Transverse colon (tissue), 4 donors: ENCODE measurements around the gene UBE2L3. TPM values are rescaled to one million over a fixed set of nuclear protein-coding genes. Genes with fewer than 3 reads are reported as not detected.

Experiments used
- DNase-seq: peaks from one replicate; pipeline ENCODE4 v3.0.0-alpha.2; 2019
- H3K27ac ChIP-seq, 4 donors: fragments of 200-600 bp; sonication (generic); 2 replicates each; pipeline ENCODE4 v1.5.1; 2016 to 2018; ENCODE audit warnings: inconsistent platforms in 4 of 4
- H3K27me3 ChIP-seq: fragments of 200-600 bp; sonication (generic); 2 replicates; pipeline ENCODE4 v1.5.1; 2017; ENCODE audit warnings: inconsistent platforms
- H3K36me3 ChIP-seq, 4 donors: fragments of 200-600 bp; sonication (generic); 2 replicates each; pipeline ENCODE4 v1.5.1; 2017 to 2019; ENCODE audit warnings: inconsistent platforms in 4 of 4
- H3K4me1 ChIP-seq, 4 donors: fragments of 200-600 bp; sonication (generic); 2 replicates each; pipeline ENCODE4 v1.5.1; 2017 to 2020; ENCODE audit warnings: inconsistent platforms in 4 of 4
- H3K4me3 ChIP-seq, 4 donors: fragments of 200-600 bp; sonication (generic); 1 replicate in 1 of 4; 2 replicates in 3 of 4; pipeline versions ENCODE4 v1.5.1 to v1.6.1; 2017 to 2019; ENCODE audit warnings: inconsistent platforms in 4 of 4
- H3K9me3 ChIP-seq, 2 donors: fragments of 200-600 bp; sonication (generic); 2 replicates each; pipeline ENCODE4 v1.5.1; 2017 to 2019; ENCODE audit warnings: inconsistent platforms in 2 of 2
- CTCF ChIP-seq, 5 experiments: fragments of 200-600 bp in 3 of 5; fragments of 450-650 bp in 2 of 5; sonication (generic) in 3 of 5; IDR thresholded peaks; 1 replicate in 2 of 5; 2 replicates in 3 of 5; pipeline ENCODE4 v1.5.1; 2016 to 2017; ENCODE audit warnings: antibody characterized with exemption in 5 of 5, inconsistent platforms in 3 of 5, mild to moderate bottlenecking in 2 of 5, moderate library complexity in 1 of 5
- EP300 ChIP-seq: sonication (generic); formaldehyde crosslinking; IDR thresholded peaks from one replicate; pipeline ENCODE4 v1.6.1; 2017; ENCODE audit warnings: antibody characterized with exemption, low read depth
- POLR2A ChIP-seq: fragments of 450-650 bp; IDR thresholded peaks from one replicate; pipeline ENCODE4 v1.6.1; 2016; ENCODE audit warnings: antibody characterized with exemption, mild to moderate bottlenecking, moderate library complexity
- POLR2AphosphoS5 ChIP-seq, 3 donors: sonication (generic); formaldehyde crosslinking; IDR thresholded peaks; one replicate each; pipeline ENCODE4 v1.6.1; 2016; ENCODE audit warnings: antibody characterized with exemption in 3 of 3
- WGBS, 2 donors: methylation state at CpG; one replicate each; pipeline ENCODE4 v1.1.5; 2018; ENCODE audit warnings: low coverage in 1 of 2; 5-methylcytosine and 5-hydroxymethylcytosine counted together
- in situ Hi-C, 4 donors: fragments of 200-750 bp; cut with MboI; loops; one replicate each; pipeline versions ENCODE4 v1.15.0 to v1.15.1; 2017; ENCODE audit warnings: low sequenced_read_pairs in 3 of 4, low pct_ligation_motif_present in 1 of 4, low pct_unique_long_range_greater_than_20kb in 1 of 4
- intact Hi-C: fragments of 100-400 bp; cut with DNase I; formaldehyde crosslinking; loops from one replicate; pipeline ENCODE4 v1.15.1; 2023; ENCODE audit warnings: low total_unique reads
- total RNA-seq, 4 donors: library from RNA; depleted of rRNA; stranded (reverse); fragments of >200 nt; gene quantifications; one replicate each; pipeline ENCODE4 v1.1.0, GENCODE V29; 2016

Gene UBE2L3
- total RNA-seq, 4 donors from 2014 or later: 21.9 to 48.7 (median 33.5) TPM

GRCh38 chr22:21626735-21627469 lies 59.4 kb downstream of the UBE2L3 start:
- TF ChIP-seq POLR2AphosphoS5 (IDR thresholded peaks at IDR 0.05) (no peak), CTCF (IDR thresholded peaks at IDR 0.05) (no peak), EP300 (no peak), POLR2A (no peak)
- WGBS, 2 donors: 75 to 82% methylated on average over 1 to 11 of the region's 11 CpGs
- no peak overlapping the region for H3K4me3 ChIP-seq
- H3K4me1 ChIP-seq: peaks cover 6 to 35% (median 22%) of the 10 kb centered on the region in 4 donors
- no peak overlapping the region for H3K27ac ChIP-seq
- in situ Hi-C loops: no loop called here
- H3K36me3 ChIP-seq: peaks cover 0 to 3% (median 0%) of the 10 kb centered on the region in 4 donors
- intact Hi-C loops: no loop called here
- H3K27me3 ChIP-seq: no peaks in the 10 kb centered on the region
- no peaks in the 10 kb centered on the region for H3K9me3 ChIP-seq
- DNase-seq: no peak

GRCh38 chr22:21628386-21629254 lies 61.1 kb downstream of the UBE2L3 start:
- Histone ChIP-seq H3K9me3 (no peaks in the 10 kb centered on the region), H3K4me3 (peak overlapping the region; percentile 52 to 94 (median 83)), H3K36me3 (peaks cover 0 to under 1% (median 0%) of the 10 kb centered on the region in 4 donors), H3K27me3 (no peaks in the 10 kb centered on the region), H3K27ac (peak overlapping the region; percentile 84 to 89 (median 88)), H3K4me1 (peaks cover 6 to 30% (median 19%) of the 10 kb centered on the region in 4 donors)
- no peak for DNase-seq
- in situ Hi-C loops: no loop called here
- 65% methylated on average over 67 of the region's 74 CpGs; no CpG with 5 or more reads in 1 of the 2 donors for WGBS, 2 donors
- TF ChIP-seq POLR2A: no peak
- TF ChIP-seq EP300: no peak
- no peak for TF ChIP-seq CTCF (IDR thresholded peaks at IDR 0.05)
- TF ChIP-seq POLR2AphosphoS5 (IDR thresholded peaks at IDR 0.05): no peak
- intact Hi-C loops: no loop called here

- peak within 1 kb of the TSS; percentile 84 to 89 (median 88) for H3K27ac ChIP-seq
- no peaks in the 10 kb centered on the region for H3K36me3 ChIP-seq
- H3K27me3 ChIP-seq: no peaks in the 10 kb centered on the region
- in situ Hi-C loops: no loop called here
- peaks cover 6 to 22% (median 15%) of the 10 kb centered on the region in 4 donors for H3K4me1 ChIP-seq
- H3K9me3 ChIP-seq: no peaks in the 10 kb centered on the region
- peak; percentile 97 for DNase-seq
- WGBS, 2 donors: 1% methylated on average over 29 of the region's 93 CpGs; no CpG with 5 or more reads in 1 of the 2 donors
- TF ChIP-seq POLR2A (peak; percentile 77), EP300 (no peak), POLR2AphosphoS5 (IDR thresholded peaks at IDR 0.05) (peak; percentile 15 to 91 (median 79)), CTCF (IDR thresholded peaks at IDR 0.05) (peak; percentile 21 to 95 (median 49))
- intact Hi-C loops: no loop called here
- H3K4me3 ChIP-seq: peak within 1 kb of the TSS; percentile 52 to 94 (median 83)
Measured at GRCh38 chr22:21629255-21630149, 62.0 kb downstream of the UBE2L3 start, which contains the start of gene YDJC. TSS of gene YDJC (minus strand) at chr22:21630022. CDS start at chr22:21630014, 8 bp downstream.
